KOPT-K1 (cell line): Measurements from ENCODE around the gene KRTAP5-11.
"Not testable (repeated sequence)": the region's sequence is repeated elsewhere in the genome, so short reads cannot be mapped to it uniquely, and the experiment has no call there.

Source experiments
- H3K27ac ChIP-seq: fragments of 200-600 bp; sonication (generic); 2 replicates; pipeline ENCODE4 v1.5.1; 2016; ENCODE audit warnings: antibody characterized with exemption, mild to moderate bottlenecking, low read depth, low read length; ENCODE audit not compliant: poor library complexity, severe bottlenecking
- H3K36me3 ChIP-seq: fragments of 200-600 bp; sonication (generic); 2 replicates; pipeline ENCODE4 v1.5.1; 2017; ENCODE audit warnings: antibody characterized with exemption, mild to moderate bottlenecking, low read length, moderate library complexity; ENCODE audit not compliant: insufficient read depth
- H3K9me3 ChIP-seq: fragments of 200-600 bp; sonication (generic); 2 replicates; pipeline ENCODE4 v1.5.1; 2017; ENCODE audit warnings: antibody characterized with exemption, low read length, mild to moderate bottlenecking; ENCODE audit not compliant: insufficient read depth, poor library complexity, severe bottlenecking

Gene KRTAP5-11, protein sequence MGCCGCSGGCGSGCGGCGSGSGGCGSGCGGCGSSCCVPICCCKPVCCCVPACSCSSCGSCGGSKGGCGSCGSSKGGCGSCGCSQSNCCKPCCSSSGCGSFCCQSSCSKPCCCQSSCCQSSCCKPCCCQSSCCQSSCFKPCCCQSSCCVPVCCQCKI

DNA sequence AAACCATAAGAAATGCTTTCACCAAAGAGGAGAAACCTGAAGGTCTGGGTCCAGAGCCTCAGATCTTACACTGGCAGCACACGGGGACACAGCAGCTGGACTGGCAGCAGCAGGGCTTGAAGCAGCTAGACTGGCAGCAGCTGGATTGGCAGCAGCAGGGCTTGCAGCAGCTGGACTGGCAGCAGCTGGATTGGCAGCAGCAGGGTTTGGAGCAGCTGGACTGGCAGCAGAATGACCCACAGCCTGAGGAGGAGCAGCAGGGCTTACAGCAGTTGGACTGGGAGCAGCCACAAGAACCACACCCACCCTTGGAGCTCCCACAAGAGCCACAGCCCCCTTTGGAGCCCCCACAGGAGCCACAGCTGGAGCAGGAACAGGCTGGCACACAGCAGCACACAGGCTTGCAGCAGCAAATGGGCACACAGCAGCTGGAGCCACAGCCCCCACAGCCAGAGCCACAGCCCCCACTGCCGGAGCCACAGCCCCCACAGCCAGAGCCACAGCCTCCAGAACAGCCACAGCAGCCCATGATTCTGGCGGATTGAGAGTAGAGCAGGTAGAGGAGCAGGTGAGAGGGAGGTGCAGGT is at the start of gene KRTAP5-11:
KRTAP5-11 (minus strand) TSS at position 567 of the 587 bp plus-strand sequence; CDS start at position 529, 38 bp downstream.
- Histone ChIP-seq H3K36me3 (no peaks in the 10 kb centered on the region), H3K27ac (no peak within 1 kb of the TSS), H3K9me3 (no peaks in the 10 kb centered on the region)

DNA sequence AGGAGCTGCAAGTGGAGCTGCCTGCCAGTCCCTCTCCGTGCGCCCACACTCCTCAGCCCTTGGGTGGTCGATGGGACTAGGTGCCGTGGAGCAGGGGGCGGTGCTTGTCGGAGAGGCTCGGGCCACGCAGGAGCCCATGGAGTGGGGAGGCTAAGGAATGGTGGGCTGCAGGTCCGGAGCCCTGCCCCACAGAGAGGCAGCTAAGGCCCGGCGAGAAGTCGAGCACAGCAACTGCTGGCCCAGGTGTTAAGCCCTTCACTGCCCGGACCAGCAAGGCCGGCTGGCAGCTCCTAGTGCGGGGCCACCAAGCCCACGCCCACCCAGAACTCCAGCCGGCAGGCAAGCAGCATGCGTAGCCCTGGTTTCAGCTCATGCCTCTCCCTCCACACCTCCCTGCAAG is 48.9 kb upstream of the KRTAP5-11 start:
- not testable (repeated sequence) for H3K9me3 ChIP-seq, H3K36me3 ChIP-seq, H3K27ac ChIP-seq

DNA sequence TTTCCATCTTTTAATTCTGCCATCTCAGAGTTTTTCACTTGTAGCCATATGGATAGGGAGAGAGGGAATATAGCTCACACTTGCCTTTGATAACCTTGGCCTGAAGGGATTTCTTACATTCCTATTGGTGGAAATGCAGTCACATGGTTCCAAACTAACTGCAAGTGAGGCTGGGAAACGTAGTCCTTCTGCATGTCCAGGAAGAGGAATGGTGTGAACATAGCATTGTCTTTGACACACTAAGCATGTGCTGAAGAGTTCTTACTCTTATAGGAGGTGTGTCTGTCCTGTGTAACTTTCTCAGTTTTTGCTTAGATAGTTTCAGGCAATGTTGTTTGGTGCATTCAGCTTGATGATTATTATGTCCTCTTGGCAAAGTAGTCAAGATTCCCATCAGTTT is 47.4 kb upstream of the KRTAP5-11 start:
- H3K9me3 ChIP-seq, H3K27ac ChIP-seq, H3K36me3 ChIP-seq: not testable (repeated sequence)

DNA sequence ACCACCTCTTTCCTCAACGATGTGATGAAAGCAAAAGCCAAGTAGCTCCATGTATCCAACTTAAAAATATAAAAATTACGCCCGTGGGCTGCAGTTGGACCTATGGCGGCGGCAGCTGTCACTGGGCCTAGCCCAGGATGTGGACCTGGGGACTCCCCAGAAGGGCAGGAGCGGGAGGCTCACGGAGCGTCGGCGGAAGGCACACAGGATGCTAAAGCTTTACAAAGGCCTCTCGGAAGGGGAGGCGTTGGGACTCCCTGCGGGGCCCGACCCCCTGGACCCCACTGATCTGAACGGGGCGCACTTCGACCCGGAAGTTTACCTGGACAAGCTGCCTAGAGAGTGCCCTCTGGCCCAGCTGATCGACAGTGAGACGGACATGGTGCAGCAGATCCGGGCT is 46.3 kb upstream of the KRTAP5-11 start:
- not testable (repeated sequence) for H3K36me3 ChIP-seq, H3K9me3 ChIP-seq, H3K27ac ChIP-seq

DNA sequence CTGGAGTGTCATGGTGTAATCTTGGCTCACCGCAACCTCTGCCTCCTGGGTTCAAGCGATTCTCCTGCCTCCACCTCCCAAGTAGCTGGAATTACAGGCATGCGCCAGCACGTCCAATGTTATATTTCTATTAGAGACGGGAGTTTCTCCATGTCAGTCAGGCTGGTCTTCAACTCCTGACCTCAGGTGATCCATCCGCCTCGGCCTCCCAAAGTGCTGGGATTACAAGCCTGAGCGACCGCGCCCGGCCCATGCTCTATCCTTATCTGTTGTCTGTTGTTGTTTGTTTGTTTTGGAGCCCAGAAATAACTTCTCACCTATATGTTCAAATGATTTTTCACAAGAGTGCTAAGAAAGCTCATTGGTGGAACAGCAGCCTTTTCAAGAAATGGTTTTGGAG is 40.6 kb upstream of the KRTAP5-11 start:
- not testable (repeated sequence) for H3K36me3 ChIP-seq, H3K27ac ChIP-seq, H3K9me3 ChIP-seq

DNA sequence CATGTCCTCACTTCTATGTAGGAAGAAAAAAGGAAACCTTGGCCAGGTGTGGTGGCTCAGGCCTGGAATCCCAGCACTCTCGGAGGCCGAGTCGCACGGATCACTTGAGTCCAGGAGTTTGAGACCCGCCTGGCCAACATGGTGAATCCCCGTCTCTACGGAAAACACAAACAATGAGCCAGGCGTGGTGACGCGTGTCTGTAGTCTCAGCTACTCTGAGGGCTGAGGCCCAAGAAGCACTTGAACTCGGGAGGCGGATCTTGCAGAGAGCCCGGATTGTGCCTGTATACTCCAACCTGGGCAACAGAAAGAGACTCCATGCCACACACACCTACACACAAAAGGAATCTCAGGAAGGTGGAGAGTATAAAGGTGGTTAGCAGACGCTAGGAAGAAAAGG is 39.9 kb upstream of the KRTAP5-11 start:
- not testable (repeated sequence) for H3K27ac ChIP-seq, H3K9me3 ChIP-seq, H3K36me3 ChIP-seq

DNA sequence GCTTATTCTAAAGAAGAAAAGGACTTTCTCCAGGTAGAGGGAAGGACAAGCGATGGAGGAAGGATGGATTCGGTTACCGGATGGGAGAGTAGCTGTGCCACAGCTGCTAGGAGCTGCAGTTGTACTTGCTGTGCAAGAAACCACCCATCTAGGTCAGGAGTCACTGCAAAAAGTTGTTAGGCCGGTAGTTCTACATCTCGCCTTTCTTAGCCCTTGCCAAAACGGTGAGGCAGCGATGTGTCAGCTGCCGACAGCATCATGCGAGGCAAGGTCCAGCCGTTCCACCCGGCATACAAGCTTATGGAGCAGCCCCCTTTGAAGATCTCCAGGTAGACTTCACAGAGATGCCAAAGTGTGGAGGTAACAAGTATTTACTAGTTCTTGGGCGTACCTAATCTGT is 32.3 kb upstream of the KRTAP5-11 start:
- H3K27ac ChIP-seq, H3K9me3 ChIP-seq, H3K36me3 ChIP-seq: not testable (repeated sequence)

DNA sequence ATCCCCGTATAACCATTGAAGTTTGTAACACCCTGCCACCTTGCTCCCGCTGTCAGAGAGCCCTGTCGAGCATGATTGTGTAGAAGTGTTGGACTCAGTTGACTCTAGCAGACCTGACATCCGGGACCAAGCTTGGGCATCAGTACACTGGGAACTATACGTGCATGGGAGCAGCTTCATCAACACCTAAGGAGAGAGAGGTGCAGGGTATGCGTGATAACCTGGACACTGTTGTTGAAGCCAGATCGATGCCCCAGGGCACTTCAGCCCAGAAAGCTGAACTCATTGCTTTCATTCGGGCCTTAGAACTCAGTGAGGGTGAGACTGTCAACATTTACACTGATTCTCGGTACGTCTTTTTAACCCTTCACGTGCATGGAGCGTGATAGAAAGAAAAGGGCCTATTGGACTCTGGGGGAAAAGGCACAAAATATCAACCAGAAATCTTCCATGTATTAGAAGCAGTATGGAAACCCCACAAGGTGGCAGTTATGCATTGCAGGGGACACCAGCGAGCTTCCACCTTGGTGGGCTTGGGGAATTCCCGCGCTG is 31.8 kb upstream of the KRTAP5-11 start:
- not testable (repeated sequence) for H3K36me3 ChIP-seq, H3K27ac ChIP-seq, H3K9me3 ChIP-seq

DNA sequence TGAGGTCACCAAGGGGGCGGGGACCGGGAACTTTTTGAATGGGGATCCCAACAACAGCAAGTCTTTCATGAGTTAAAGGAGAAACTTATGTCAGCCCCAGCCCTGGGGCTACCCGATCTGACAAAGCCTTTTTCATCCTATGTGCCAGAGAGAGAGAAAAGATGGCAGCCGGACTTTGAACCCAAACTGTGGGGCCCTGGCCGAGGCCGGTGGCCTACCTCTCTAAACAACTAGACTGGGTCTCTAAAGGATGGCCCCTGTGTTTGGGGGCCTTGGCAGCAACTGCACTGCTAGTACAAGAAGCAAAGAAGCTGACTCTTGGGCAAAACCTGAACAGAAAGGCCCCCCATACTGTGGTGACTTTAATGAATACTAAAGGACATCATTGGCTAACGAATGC is 31.3 kb upstream of the KRTAP5-11 start:
- not testable (repeated sequence) for H3K27ac ChIP-seq, H3K9me3 ChIP-seq

DNA sequence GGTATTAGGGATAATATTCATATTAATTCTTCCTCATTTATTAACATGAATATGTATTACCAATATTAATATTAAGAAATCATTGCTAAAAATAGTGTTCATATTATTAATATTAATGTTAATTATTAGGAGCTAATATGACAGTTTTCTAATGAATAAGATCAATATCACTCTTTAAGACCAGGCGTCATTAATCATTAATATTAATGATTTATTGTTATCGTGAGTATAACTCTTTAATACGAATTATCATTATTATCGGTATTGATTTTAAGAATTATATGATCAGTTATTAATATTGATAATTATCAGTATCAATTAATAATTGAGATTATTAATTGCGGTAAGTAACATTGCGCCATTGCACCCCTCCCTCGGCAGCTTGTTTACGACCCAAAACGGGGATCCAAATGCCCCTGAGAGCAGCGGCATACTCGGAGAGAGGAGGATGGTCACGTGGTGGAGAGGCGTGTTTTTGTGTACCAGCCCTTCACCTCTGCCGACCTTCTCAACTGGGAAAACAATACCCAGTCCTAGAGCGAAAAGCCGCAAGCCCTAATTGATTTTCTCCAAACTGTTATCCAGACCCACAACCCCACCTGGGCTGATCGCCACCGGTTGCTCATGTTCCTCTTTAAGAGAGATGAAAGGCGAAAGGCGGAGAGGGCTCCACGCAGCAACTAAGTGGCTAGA is 28.7 kb upstream of the KRTAP5-11 start:
- not testable (repeated sequence) for H3K27ac ChIP-seq, H3K9me3 ChIP-seq

More for the DNA sequence above, 31.3 kb upstream of the KRTAP5-11 start:
- not testable (repeated sequence) for H3K36me3 ChIP-seq

DNA sequence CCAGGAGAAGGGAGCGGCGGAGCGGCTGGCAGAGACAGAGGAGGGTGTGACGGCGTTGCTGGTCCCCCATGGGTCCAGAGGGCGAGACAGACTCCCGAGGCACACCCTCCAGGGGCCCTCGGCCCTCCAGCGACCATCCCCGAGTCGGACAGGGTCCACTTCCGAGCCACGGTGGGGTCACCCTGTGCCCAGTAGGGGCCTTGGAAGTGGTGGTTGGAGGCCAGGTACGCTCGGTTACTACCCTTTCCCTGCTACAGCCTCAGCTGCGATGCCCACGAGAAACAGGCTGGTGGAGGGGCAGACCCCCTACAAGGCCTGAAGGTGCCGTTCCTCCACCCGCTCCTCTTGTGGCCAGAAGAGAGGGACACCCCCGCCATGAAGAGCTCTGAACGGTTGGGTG is 25.6 kb upstream of the KRTAP5-11 start:
- not testable (repeated sequence) for H3K36me3 ChIP-seq, H3K9me3 ChIP-seq, H3K27ac ChIP-seq

More for the DNA sequence above, 28.7 kb upstream of the KRTAP5-11 start:
- H3K36me3 ChIP-seq, result not testable (repeated sequence)

DNA sequence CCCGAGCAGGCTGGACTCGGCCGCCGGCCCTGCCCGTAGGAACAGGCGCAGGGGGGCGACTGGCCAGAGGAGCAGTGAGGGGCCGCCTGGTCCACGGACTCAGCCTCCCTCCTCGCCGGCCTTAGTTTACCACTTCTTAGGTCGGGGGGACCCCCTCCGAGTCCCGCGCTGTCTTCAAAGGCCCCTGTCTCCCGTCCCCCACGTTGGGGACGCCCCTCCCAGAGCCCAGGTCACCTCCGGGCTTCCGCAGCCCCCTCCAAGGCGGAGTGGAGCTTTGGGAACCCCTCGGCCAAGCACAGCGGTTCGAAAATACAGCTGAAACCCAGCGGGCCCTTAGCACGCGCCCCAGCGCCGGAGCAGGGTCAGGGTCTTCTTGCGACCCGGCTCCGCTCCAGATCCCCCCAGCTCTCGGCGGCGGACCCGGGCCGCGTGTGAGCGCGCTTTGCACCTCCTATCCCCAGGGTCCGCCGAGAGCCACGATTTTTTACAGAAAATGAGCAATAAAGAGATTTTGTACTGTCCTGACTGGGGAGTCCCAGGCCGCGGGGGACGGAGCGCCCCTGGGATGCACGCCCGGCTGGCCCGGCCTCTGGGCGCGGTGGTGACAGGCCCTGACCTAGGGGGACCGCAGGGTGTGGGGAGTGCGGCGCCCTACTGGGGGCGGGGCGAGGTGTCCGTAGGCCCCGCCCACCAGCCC is 25.0 kb upstream of the KRTAP5-11 start:
- not testable (repeated sequence) for H3K9me3 ChIP-seq, H3K27ac ChIP-seq, H3K36me3 ChIP-seq

DNA sequence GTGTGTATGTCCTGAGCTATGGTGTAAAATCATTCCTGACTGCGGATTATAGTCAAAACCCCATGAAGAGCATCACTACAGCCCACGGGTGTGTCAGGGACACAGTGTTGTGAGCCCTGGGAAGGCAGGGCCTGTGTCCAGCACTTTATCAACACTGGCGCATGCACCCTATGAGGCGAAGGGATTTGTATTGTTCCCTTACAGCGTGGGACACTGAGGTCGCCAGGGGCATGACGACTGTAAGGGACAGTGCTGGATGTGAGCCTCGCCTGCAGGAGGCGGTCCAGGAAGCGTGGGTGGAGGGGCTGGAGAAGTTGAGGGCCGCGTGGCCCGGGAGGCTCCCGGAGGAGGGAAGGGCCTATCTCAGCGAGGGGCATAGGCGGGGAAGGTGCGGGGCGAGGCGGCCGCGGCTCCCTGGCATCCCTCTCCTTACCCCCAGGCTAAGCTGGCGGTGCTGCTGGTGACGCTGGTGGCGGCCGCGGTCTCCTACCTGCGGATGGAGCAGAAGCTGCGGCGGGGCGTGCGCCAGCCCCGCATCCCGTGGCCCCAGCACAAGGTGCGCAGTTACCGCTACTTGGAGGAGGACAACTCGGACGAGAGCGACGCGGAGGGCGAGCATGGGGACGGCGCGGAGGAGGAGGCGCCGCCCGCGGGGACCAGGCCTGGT is 24.3 kb upstream of the KRTAP5-11 start:
- not testable (repeated sequence) for H3K27ac ChIP-seq

DNA sequence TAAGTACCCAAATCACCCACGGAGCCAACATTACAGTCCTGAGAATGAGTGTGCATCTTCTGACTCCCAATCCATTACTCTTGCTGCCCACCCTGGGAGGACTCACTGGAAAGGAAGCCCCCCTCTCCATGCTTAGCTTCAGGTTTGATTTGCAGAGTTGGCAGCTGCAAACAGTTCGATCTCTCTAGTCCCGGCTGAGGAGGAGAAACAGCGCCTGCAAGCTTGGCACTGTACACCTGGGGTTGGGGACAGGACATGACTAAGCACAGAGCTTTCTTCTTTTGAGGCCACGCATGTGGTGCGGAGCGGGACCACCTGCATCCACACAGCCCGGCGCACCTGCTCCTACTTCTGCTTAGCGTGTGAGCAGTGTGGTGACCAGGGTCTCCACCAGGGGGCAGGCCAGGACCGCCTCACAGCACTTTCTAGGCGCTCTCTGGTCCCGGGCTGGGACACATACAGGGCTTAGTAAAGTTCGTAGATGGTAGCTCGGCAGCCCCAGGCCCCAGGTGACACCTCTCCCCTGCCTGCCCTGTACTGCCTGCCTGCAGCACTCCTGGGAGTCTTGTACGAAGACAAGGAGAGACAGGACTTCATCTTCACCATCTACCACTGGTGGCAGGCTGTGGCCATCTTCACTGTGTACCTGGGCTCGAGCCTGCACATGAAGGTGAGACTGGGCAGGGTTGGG is 22.3 kb upstream of the KRTAP5-11 start:
- H3K36me3 ChIP-seq, H3K9me3 ChIP-seq, H3K27ac ChIP-seq: not testable (repeated sequence)

More for the DNA sequence above, 24.3 kb upstream of the KRTAP5-11 start:
- H3K9me3 ChIP-seq, H3K36me3 ChIP-seq: not testable (repeated sequence)
